ENCODE data around the gene ZNG1F.
"Not testable (repeated sequence)": the region's sequence is repeated elsewhere in the genome, so short reads cannot be mapped to it uniquely, and the experiment has no call there.

DNA sequence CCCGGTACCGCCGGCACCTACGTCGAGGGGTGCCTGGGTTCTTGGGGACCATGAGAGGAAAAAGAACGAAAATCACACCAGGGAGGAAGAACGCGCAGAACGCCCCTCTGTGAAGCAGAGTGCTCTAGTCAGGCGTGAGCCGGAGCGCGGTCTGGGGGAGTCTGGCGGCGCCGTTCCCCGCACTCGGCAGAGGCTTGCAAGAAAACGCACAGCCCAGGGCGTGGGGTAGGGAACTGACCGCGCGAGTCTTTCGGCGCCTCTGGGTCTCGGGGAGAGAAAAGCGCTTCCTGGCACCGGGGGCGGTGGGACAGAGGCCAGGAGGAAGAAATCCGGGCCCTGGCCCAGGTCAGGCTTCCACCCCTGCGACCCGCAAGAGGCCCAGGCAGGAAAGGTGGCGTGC, 65.3 kb downstream of the ZNG1F start:
- not testable (repeated sequence) for TF ChIP-seq EZH2 (IDR thresholded peaks at IDR 0.05; ENCODE audit: borderline replicate concordance, insufficient read depth, low read depth, low read length, poor library complexity, severe bottlenecking)
- TF ChIP-seq, protein P1, sequence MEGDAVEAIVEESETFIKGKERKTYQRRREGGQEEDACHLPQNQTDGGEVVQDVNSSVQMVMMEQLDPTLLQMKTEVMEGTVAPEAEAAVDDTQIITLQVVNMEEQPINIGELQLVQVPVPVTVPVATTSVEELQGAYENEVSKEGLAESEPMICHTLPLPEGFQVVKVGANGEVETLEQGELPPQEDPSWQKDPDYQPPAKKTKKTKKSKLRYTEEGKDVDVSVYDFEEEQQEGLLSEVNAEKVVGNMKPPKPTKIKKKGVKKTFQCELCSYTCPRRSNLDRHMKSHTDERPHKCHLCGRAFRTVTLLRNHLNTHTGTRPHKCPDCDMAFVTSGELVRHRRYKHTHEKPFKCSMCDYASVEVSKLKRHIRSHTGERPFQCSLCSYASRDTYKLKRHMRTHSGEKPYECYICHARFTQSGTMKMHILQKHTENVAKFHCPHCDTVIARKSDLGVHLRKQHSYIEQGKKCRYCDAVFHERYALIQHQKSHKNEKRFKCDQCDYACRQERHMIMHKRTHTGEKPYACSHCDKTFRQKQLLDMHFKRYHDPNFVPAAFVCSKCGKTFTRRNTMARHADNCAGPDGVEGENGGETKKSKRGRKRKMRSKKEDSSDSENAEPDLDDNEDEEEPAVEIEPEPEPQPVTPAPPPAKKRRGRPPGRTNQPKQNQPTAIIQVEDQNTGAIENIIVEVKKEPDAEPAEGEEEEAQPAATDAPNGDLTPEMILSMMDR (IDR thresholded peaks at IDR 0.05) = not testable (repeated sequence)

All from B cell (primary cell).